Lower leg skin (tissue), 3 donors: ENCODE results near the gene LYRM4.

ENCODE experiments used
- CTCF ChIP-seq, 3 donors: fragments of 450-650 bp; IDR thresholded peaks; one replicate each; pipeline ENCODE4 v1.5.1; 2016; ENCODE audit warnings: antibody characterized with exemption in 3 of 3, mild to moderate bottlenecking in 3 of 3, moderate library complexity in 2 of 3
- POLR2A ChIP-seq, 2 donors: fragments of 450-650 bp; IDR thresholded peaks; one replicate each; pipeline ENCODE4 v1.6.1; 2016 to 2017; ENCODE audit warnings: antibody characterized with exemption in 2 of 2, mild to moderate bottlenecking in 1 of 2, moderate library complexity in 1 of 2

- TF ChIP-seq CTCF (IDR thresholded peaks at IDR 0.05) (no peak), POLR2A (IDR thresholded peaks at IDR 0.05) (no peak)
Measured at GRCh38 chr6:5133943-5134342, 126.8 kb downstream of the LYRM4 start.
